Activated T-helper 1 cell treated with anti-CD3 and anti-CD28 coated beads, Interleukin-12 subunit alpha, Interleukin-12 subunit beta, Interleukin-2, Interleukin-4 antibody, amounts not matched to agents 30 ng/mL and 10 ng/mL and 1 ng/mL, durations not matched to agents 14 hours and 24 hours and 36 hours (primary cell): ENCODE measurements around the gene STBD1. TPM values are rescaled to one million over a fixed set of nuclear protein-coding genes. Genes with fewer than 3 reads are reported as not detected.

Experiments
- DNase-seq: peaks from one replicate; pipeline ENCODE4 v3.0.0; 2021; ENCODE audit warnings: low spot score
- H3K27ac Mint-ChIP-seq: one replicate; pipeline ENCODE4 v1.8.0; 2021; ENCODE audit warnings: mild to moderate bottlenecking, mixed read lengths
- H3K27me3 Mint-ChIP-seq: one replicate; pipeline ENCODE4 v1.8.0; 2022; ENCODE audit warnings: mild to moderate bottlenecking, moderate library complexity, mixed read lengths; ENCODE audit not compliant: insufficient read depth
- H3K36me3 Mint-ChIP-seq: one replicate; pipeline ENCODE4 v1.8.0; 2021; ENCODE audit warnings: low read depth, mixed read lengths
- H3K4me1 Mint-ChIP-seq: one replicate; pipeline ENCODE4 v1.8.0; 2021; ENCODE audit warnings: low read depth, mixed read lengths
- H3K4me3 Mint-ChIP-seq: one replicate; pipeline ENCODE4 v1.8.0; 2021; ENCODE audit warnings: mild to moderate bottlenecking, moderate library complexity, mixed read lengths
- H3K9me3 Mint-ChIP-seq: one replicate; pipeline ENCODE4 v1.8.0; 2021; ENCODE audit warnings: mixed read lengths
- intact Hi-C: fragments of 100-400 bp; cut with micrococcal nuclease; formaldehyde crosslinking; loops from one replicate; pipeline ENCODE4 v1.15.1; 2024
- total RNA-seq: library from RNA; stranded (reverse); gene quantifications from 2 replicates; pipeline ENCODE4 v1.2.3, GENCODE V29; 2022

Gene STBD1
- total RNA-seq, 1 donor from 2014 or later, result 0.57 TPM

DNA sequence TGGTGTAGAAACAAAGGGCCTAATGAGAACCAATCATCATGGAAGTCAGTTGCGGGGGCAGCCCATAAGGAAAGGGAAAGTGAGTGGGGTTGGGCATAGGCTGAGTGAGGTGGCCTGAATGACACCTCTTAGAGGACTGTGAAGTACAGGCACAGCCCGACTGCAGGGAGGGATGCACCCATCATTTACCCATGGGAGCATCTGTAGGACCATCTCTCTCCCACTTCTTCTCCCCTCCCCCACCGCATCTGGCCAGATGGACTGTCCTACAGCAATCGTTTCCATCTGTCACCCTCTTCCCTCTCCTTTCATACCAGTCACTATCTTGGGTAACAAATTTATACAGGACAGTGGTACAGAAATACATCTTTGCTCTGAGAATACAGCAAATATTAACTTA, 4.2 kb downstream of the STBD1 start:
- peaks cover 24% of the 10 kb centered on the region for H3K27me3 Mint-ChIP-seq
- intact Hi-C loops, result no loop called here
- H3K4me3 Mint-ChIP-seq, result no peak overlapping the region

DNA sequence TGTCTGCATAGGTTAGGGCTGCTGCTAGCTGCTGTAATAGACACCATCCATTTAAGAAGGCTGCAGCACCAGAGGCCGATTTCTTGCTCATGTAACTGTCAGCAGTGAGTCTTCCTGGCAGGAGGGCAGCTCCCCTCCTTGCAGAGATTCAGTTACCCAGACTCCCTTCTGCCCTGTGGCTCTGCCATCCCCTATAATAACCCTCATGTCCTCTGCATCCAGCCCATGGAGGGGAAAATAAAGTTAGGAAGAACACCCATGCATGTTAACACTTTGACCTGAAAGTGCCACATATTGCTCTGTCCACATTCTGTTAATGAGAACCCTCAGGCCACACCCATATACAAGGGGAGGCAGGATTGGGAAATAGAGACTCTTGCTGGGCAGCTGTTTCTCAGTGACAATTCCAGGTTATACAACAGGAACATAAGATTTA, 5.4 kb downstream of the STBD1 start:
- Mint-ChIP-seq H3K9me3 (peaks cover 15% of the 10 kb centered on the region), H3K27ac (no peak overlapping the region), H3K27me3 (peaks cover 27% of the 10 kb centered on the region), H3K4me1 (peaks cover 4% of the 10 kb centered on the region), H3K36me3 (no peaks in the 10 kb centered on the region), H3K4me3 (no peak overlapping the region)
- intact Hi-C loops, result no loop called here
- no peak for DNase-seq

More for the DNA sequence above, 4.2 kb downstream of the STBD1 start:
- H3K9me3 Mint-ChIP-seq, result peaks cover 5% of the 10 kb centered on the region
- no peak for DNase-seq
- peaks cover 5% of the 10 kb centered on the region for H3K4me1 Mint-ChIP-seq
- no peak overlapping the region for H3K27ac Mint-ChIP-seq
- no peaks in the 10 kb centered on the region for H3K36me3 Mint-ChIP-seq

DNA sequence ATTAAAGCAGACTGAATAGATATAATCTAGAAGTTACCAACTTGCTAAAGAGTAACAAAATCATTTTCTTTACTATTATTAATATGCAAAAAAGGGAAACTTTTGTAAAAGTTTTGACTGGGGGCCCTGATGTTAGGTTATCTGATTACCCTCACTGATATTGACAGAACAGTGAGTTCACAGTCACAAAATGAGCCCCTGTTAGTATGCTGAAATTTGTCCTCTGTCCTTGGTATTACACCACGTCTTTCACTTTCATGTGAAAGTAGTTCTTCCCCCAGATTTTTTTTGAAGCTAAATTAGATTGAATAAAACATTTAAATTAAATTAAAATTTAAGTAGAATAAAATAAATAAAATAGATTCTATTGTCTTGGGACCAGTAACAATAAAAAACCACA, 5.9 kb downstream of the STBD1 start:
- Mint-ChIP-seq H3K4me3 (no peak overlapping the region), H3K4me1 (peaks cover 4% of the 10 kb centered on the region), H3K27ac (no peak overlapping the region), H3K9me3 (peaks cover 21% of the 10 kb centered on the region), H3K36me3 (no peaks in the 10 kb centered on the region), H3K27me3 (peaks cover 31% of the 10 kb centered on the region)
- intact Hi-C loops, result no loop called here
- DNase-seq, result no peak

DNA sequence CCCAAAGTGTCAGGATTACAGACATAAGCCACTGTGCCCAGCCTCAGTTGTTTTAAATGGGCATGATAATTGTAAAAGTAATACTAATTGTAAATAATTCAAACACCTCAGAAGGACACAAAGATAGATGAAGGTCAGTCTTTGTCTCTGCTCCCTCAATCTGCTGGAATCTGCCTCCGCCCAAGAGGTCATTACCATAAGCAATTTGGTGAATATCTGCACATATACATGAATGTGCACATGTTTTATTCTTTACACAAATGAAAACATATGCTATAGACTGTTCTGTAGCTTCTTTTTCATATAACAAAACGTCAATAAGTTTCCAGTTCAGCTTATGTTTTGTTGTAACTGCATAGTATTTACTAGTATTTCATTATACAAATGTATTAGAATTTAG, 7.0 kb downstream of the STBD1 start:
- Mint-ChIP-seq H3K27ac (no peak overlapping the region), H3K4me1 (peaks cover 2% of the 10 kb centered on the region), H3K9me3 (peaks cover 32% of the 10 kb centered on the region), H3K4me3 (no peak overlapping the region), H3K27me3 (peaks cover 30% of the 10 kb centered on the region), H3K36me3 (no peaks in the 10 kb centered on the region)
- no peak for DNase-seq
- intact Hi-C loops, result no loop called here

DNA sequence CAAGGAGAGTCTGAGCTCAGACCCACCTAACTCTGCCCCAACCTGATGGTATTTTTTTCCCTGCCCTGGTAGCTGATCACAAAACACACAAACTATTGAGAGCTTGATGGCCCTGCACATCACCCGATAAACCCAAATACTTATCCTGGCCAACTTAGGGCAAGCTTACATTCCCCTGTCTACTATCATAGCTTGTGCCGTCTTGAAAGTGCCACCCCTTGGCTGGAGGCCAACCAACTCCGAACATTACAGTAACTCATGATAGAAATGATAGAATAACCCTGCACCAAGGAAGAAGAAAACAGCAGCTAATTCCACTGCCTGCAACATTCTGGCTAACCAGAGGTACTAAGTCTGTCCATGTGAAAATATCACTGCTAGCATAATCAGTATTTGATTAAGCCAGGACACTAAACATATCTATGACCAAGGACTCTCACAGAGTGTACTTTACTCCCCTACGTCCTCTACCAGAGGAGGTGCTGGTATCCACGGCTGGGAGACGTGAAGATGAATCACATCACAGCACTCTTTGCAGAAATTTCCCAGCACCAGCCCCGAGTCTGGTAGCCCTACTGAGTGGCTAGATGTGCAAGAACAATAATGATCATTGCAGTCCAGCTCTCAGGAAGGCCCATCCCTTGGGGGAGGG, 8.9 kb downstream of the STBD1 start:
- DNase-seq, result no peak
- Mint-ChIP-seq H3K27ac (no peak overlapping the region), H3K4me1 (no peaks in the 10 kb centered on the region), H3K27me3 (peaks cover 20% of the 10 kb centered on the region), H3K9me3 (peaks cover 38% of the 10 kb centered on the region), H3K36me3 (no peaks in the 10 kb centered on the region), H3K4me3 (no peak overlapping the region)
- intact Hi-C loops, result no loop called here

DNA sequence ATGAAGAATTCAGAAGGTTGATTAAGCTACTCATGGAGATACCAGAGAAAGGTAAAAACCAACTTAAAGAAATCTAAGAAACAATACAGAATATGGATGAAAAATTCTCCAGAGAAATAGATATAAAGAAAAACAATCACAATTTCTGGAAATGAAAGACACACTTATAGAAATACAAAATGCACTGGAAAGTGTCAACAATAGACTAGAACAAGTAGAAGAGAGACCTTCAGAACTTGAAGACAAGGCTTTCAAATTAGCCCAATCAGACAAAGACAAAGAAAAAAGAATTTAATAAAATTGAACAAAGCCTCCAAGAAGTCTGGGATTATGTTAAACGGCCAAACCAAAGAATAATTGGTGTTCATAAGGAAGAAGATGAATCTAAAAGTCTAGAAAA, 9.6 kb downstream of the STBD1 start:
- H3K4me1 Mint-ChIP-seq, result no peaks in the 10 kb centered on the region

DNA sequence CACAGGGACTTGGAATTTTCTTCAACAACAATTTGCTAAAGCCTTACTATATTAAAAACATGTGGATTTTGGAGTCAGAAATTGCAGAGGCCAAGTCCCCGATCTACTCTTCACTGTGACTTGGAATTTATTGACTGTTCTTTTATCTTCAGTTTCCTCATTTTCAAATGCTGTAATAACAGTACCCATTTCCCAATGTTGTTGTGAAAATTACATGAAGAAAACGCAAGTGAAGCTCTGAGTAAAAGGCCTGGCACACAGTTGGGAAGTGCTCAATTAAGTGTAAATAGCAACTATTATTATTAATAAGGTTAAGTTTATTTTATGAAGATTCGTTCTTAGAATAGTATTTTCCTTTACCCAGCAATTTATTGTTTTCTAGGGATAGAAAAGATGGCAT, 15.7 kb downstream of the STBD1 start:
- no peak overlapping the region for H3K27ac Mint-ChIP-seq
- no peaks in the 10 kb centered on the region for H3K4me1 Mint-ChIP-seq
- DNase-seq, result no peak
- peaks cover 11% of the 10 kb centered on the region for H3K27me3 Mint-ChIP-seq
- intact Hi-C loops, result no loop called here
- H3K4me3 Mint-ChIP-seq, result no peak overlapping the region
- H3K36me3 Mint-ChIP-seq, result no peaks in the 10 kb centered on the region
- peaks cover 38% of the 10 kb centered on the region for H3K9me3 Mint-ChIP-seq

More for the DNA sequence above, 9.6 kb downstream of the STBD1 start:
- no peak for DNase-seq
- H3K36me3 Mint-ChIP-seq, result no peaks in the 10 kb centered on the region
- H3K9me3 Mint-ChIP-seq, result peaks cover 41% of the 10 kb centered on the region
- no peak overlapping the region for H3K27ac Mint-ChIP-seq
- intact Hi-C loops, result no loop called here
- H3K27me3 Mint-ChIP-seq, result peaks cover 22% of the 10 kb centered on the region
- H3K4me3 Mint-ChIP-seq, result no peak overlapping the region

DNA sequence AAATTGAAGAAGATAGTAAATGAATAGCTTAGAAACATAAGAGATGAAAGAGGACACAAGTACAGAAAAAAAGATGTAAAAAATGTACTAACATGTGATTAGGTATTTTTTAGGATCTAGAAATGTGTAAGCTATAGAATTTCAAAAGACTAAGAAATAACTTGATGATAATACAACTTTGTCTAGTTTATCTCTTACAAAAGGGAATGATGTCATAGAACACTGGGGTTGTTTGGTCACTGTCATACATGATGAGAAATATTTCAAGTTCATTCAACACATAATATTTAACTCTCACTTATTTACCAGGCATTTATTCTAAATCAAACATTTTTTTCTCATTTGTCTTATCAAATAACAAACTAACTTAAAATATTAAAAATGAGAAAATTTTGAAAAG, 18.5 kb downstream of the STBD1 start:
- Mint-ChIP-seq H3K9me3 (peaks cover 30% of the 10 kb centered on the region), H3K4me1 (no peaks in the 10 kb centered on the region), H3K36me3 (no peaks in the 10 kb centered on the region), H3K27ac (no peak overlapping the region), H3K27me3 (peaks cover 9% of the 10 kb centered on the region), H3K4me3 (no peak overlapping the region)
- no peak for DNase-seq
- intact Hi-C loops, result no loop called here

DNA sequence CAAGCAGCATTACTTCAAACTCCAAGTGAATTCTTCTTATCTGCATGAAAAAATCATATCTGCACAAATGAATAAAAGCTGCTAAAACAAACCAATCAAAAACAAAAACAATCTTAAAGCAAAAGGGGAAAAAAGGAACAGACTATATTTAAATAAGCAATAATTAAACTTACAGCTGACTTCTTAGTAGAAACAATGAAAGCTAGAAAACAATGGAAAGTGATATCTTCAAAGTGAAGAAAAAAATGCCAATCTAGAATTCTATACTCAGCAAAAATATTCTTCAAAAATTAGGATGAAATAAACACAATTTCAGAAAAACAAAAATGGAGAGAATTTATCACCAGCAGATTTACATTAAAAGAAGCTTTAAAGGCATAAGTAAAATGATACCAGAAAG, 20.0 kb downstream of the STBD1 start:
- peaks cover 24% of the 10 kb centered on the region for H3K9me3 Mint-ChIP-seq
- no peak overlapping the region for H3K27ac Mint-ChIP-seq
- H3K4me1 Mint-ChIP-seq, result no peaks in the 10 kb centered on the region
- no peak for DNase-seq
- no peak overlapping the region for H3K4me3 Mint-ChIP-seq
- intact Hi-C loops, result no loop called here
- no peaks in the 10 kb centered on the region for H3K36me3 Mint-ChIP-seq
- peaks cover 2% of the 10 kb centered on the region for H3K27me3 Mint-ChIP-seq

DNA sequence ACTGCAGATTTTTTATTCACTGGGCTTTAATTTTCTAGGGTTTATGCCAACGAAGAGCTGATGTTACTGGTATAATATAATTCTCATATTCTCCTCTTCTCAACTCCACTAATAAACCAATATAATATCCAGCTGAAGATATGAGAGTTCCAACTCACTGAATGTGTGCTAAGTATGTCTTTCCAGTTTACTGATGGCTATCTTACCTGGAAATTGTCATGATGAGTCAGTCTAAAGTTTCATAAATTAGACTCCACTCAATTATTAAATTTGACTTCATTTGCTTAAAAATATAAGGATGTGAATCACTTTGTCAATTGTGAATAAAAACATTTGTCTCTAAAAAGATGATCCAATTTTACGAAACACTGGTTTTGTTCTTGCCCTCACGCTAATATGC, 28.4 kb downstream of the STBD1 start:
- Mint-ChIP-seq H3K27ac (no peak overlapping the region), H3K9me3 (no peaks in the 10 kb centered on the region), H3K4me1 (no peaks in the 10 kb centered on the region), H3K27me3 (peaks cover 4% of the 10 kb centered on the region), H3K36me3 (no peaks in the 10 kb centered on the region), H3K4me3 (no peak overlapping the region)
- intact Hi-C loops, result no loop called here
- no peak for DNase-seq

DNA sequence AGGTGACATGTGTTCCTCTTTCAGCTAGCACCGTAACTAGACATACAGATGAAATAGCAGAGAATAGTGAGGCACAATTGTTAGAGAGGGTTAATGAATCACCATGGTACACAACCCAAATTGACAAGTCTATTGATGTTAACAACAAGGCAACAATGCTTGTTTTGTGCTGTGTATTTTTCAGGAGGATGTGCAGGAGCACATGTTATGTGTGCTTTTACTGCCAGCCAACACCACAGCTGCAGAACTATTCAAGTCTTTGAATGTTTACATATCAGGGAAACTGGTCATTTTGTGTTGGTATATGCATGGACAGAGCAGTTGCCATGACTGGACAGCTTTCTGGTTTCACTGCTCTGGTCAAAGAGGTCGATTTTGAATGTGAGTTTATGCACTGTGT, 32.8 kb downstream of the STBD1 start:
- Mint-ChIP-seq H3K4me3 (no peak overlapping the region), H3K4me1 (no peaks in the 10 kb centered on the region), H3K9me3 (no peaks in the 10 kb centered on the region), H3K27ac (no peak overlapping the region), H3K36me3 (no peaks in the 10 kb centered on the region), H3K27me3 (peaks cover 13% of the 10 kb centered on the region)
- no peak for DNase-seq
- intact Hi-C loops, result no loop called here

DNA sequence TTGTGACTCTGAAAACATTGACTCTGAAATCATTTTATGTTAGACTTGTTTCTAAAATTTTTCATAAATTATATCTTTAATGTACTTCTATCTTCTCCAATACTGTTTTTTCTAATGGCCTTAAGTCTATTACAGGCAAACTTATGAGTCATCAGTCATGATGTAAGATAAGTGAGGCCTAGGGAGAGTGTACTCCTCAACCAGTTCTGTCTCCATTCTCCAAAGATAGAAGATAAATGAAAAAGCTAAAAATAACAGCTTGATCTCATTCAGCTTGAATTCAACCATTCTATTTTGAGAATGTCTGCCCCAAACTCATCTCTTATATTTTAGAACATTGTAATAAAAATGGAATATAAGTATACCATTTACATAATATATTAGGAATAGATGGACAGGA, 34.5 kb downstream of the STBD1 start:
- Mint-ChIP-seq H3K4me1 (no peaks in the 10 kb centered on the region), H3K36me3 (no peaks in the 10 kb centered on the region), H3K9me3 (peaks cover 9% of the 10 kb centered on the region), H3K27ac (no peak overlapping the region), H3K27me3 (peaks cover 15% of the 10 kb centered on the region), H3K4me3 (no peak overlapping the region)
- intact Hi-C loops, result no loop called here
- DNase-seq, result no peak

DNA sequence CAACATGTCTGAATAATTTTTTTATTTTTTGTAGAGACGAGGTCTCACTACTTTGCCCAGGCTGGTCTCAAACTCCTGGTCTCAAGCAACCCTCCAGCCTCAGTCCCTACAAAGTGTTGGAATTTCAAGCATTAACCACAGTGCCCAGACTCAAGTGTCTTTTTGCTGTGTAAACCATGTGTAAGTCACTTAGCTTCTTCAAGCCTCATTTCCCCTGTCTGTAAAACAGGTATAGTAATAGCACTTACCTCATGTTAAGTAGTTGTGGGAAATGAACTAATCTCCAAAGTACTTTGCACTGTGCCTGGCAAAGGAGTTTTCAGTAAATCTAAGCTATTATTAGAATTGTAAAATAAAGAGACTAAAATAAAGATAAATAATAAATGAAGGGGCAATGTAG, 35.7 kb downstream of the STBD1 start:
- intact Hi-C loops, result no loop called here
- H3K4me3 Mint-ChIP-seq, result no peak overlapping the region

DNA sequence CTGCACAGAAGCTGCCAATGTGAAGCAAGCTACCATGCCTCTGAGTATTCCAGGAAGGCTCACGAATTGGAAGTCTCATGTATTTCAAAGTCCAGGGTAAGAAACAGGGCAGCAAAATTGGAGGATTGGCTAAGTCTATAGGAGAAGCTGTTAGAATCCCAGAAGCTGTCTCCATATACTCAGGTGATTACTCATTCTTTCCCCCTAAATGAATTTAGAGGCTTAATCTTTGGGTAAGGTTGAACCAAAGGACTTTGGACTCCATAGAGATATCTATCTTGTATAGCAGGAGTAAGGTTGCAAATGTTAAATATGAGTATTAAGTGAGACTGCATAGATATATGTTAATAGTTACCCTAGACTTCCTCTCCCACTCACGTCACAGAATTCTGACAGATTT, 36.3 kb downstream of the STBD1 start:
- H3K27me3 Mint-ChIP-seq, result peaks cover 16% of the 10 kb centered on the region
- H3K36me3 Mint-ChIP-seq, result no peaks in the 10 kb centered on the region
- H3K27ac Mint-ChIP-seq, result no peak overlapping the region
- no peaks in the 10 kb centered on the region for H3K4me1 Mint-ChIP-seq
- intact Hi-C loops, result no loop called here
- DNase-seq, result no peak
- H3K9me3 Mint-ChIP-seq, result peaks cover 9% of the 10 kb centered on the region
- H3K4me3 Mint-ChIP-seq, result no peak overlapping the region

More for the DNA sequence above, 35.7 kb downstream of the STBD1 start:
- no peak for DNase-seq
- Mint-ChIP-seq H3K9me3 (peaks cover 9% of the 10 kb centered on the region), H3K27ac (no peak overlapping the region), H3K4me1 (no peaks in the 10 kb centered on the region), H3K36me3 (no peaks in the 10 kb centered on the region), H3K27me3 (peaks cover 16% of the 10 kb centered on the region)
